Activated CD8-positive, alpha-beta memory T cell treated with anti-CD3 and anti-CD28 coated beads, Interleukin-2, amount 50 U/mL, for 4 hours (primary cell): ENCODE data around the gene CLEC16A.
"Not testable (repeated sequence)": the region's sequence is repeated elsewhere in the genome, so short reads cannot be mapped to it uniquely, and the experiment has no call there.

Experiments
- DNase-seq: peaks from one replicate; pipeline ENCODE4 v3.0.0-alpha.2; 2020

CLEC16A gene

GRCh38 chr16:10941935-10942351 is 2.4 kb upstream of the CLEC16A start:
- DNase-seq = not testable (repeated sequence)

GRCh38 chr16:10942352-10943063 is 1.9 kb upstream of the CLEC16A start, which contains the start of gene DEXI:
DEXI (minus strand) TSS chr16:10942468; CDS start chr16:10942005, 463 bp downstream.
- DNase-seq = peak; percentile 96

- no peak for DNase-seq
Observed at GRCh38 chr16:10943064-10943353, 1.4 kb upstream of the CLEC16A start.

GRCh38 chr16:10945065-10945787 is 862 bp downstream of the CLEC16A start:
- DNase-seq = no peak

- no peak for DNase-seq
Observed at GRCh38 chr16:10946308-10946707, 1.9 kb downstream of the CLEC16A start.

- no peak for DNase-seq
Observed at GRCh38 chr16:10947211-10947787, 2.9 kb downstream of the CLEC16A start.

- no peak for DNase-seq
Observed at GRCh38 chr16:10949424-10949970, 5.1 kb downstream of the CLEC16A start.

GRCh38 chr16:10950393-10950792 is 6.0 kb downstream of the CLEC16A start:
- no peak for DNase-seq

GRCh38 chr16:10951026-10951425 is 6.7 kb downstream of the CLEC16A start:
- no peak for DNase-seq

- DNase-seq = no peak
Observed at GRCh38 chr16:10954903-10955302, 10.5 kb downstream of the CLEC16A start.

GRCh38 chr16:10957771-10958482 is 13.6 kb downstream of the CLEC16A start:
- no peak for DNase-seq

- DNase-seq = no peak
Observed at GRCh38 chr16:10959161-10959560, 14.8 kb downstream of the CLEC16A start.

GRCh38 chr16:10961231-10961630 is 16.9 kb downstream of the CLEC16A start:
- DNase-seq = no peak

- DNase-seq = peak; percentile 83
Observed at GRCh38 chr16:10964039-10964890, 19.9 kb downstream of the CLEC16A start.

- peak; percentile 37 for DNase-seq
Observed at GRCh38 chr16:10964891-10965326, 20.5 kb downstream of the CLEC16A start.

- DNase-seq = no peak
Observed at GRCh38 chr16:10965440-10966061, 21.2 kb downstream of the CLEC16A start.

GRCh38 chr16:10966129-10966528 is 21.8 kb downstream of the CLEC16A start:
- DNase-seq = no peak

GRCh38 chr16:10966559-10966958 is 22.2 kb downstream of the CLEC16A start:
- DNase-seq = not testable (repeated sequence)

- no peak for DNase-seq
Observed at GRCh38 chr16:10967986-10968385, 23.6 kb downstream of the CLEC16A start.

- DNase-seq = no peak
Observed at GRCh38 chr16:10968498-10968897, 24.1 kb downstream of the CLEC16A start.

- no peak for DNase-seq
Observed at GRCh38 chr16:10969615-10970014, 25.3 kb downstream of the CLEC16A start.

- DNase-seq = no peak
Observed at GRCh38 chr16:10970065-10970464, 25.7 kb downstream of the CLEC16A start.
